HG03175 (cell line): ENCODE data around the gene TXNRD2.
"Not testable (repeated sequence)": the region's sequence is repeated elsewhere in the genome, so short reads cannot be mapped to it uniquely, and the experiment has no call there.

ENCODE experiments used
- ATAC-seq: cut with Tn5 transposase; IDR thresholded peaks from one replicate; pipeline ENCODE4 v1.9.1; 2021; ENCODE audit warnings: mild to moderate bottlenecking, moderate library complexity; ENCODE audit not compliant: unreplicated experiment

TXNRD2 gene

DNA sequence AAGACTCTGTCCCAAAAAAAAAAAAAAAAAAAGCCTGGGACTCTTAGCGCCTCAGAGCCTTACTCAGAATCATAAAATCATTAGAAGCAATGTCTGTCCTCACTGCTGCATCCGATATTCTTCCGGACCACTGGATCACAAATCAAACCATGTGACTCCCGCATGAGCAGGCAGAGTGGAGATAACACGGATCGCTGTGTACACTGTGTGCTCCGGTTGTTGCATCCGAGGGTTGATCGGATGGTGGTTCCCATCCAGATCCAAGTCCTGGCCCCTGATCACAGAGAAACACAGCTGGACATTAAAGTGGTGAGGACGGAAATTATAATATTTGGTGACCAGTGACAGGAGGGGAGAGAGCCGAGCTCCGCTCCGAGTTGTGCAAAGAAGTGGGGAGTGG is 9.7 kb upstream of the TXNRD2 start:
- no peak for ATAC-seq

DNA sequence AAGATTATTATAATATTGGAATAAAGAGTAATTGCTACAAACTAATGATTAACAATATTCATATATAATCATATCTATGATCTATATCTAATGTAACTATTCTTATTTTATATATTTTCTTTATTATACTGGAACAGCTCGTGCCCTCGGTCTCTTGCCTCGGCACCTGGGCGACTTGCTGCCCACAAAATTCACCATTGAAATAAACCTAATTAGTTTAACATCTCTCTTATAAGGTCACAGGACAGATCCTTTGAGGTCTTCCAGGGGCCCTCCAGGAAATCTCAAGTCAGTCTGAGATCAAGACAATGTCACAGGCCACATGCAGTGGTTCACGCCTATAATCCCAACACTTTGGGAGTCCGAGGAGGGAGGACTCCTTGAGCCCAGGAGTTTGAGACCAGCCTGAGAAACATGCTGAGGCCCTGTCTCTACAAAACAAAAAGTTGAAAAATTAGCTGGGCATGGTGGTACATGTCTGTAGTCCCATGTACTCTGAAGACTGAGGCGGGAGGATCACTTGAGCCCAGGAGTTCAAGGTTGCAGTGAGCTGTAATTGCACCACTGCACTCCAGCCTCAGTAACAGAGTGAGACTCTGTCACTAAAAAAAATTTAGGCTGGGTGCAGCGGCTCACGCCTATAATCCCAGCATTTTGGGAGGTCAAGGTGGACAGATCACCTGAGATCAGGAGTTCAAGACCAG is 6.6 kb upstream of the TXNRD2 start:
- no peak for ATAC-seq

DNA sequence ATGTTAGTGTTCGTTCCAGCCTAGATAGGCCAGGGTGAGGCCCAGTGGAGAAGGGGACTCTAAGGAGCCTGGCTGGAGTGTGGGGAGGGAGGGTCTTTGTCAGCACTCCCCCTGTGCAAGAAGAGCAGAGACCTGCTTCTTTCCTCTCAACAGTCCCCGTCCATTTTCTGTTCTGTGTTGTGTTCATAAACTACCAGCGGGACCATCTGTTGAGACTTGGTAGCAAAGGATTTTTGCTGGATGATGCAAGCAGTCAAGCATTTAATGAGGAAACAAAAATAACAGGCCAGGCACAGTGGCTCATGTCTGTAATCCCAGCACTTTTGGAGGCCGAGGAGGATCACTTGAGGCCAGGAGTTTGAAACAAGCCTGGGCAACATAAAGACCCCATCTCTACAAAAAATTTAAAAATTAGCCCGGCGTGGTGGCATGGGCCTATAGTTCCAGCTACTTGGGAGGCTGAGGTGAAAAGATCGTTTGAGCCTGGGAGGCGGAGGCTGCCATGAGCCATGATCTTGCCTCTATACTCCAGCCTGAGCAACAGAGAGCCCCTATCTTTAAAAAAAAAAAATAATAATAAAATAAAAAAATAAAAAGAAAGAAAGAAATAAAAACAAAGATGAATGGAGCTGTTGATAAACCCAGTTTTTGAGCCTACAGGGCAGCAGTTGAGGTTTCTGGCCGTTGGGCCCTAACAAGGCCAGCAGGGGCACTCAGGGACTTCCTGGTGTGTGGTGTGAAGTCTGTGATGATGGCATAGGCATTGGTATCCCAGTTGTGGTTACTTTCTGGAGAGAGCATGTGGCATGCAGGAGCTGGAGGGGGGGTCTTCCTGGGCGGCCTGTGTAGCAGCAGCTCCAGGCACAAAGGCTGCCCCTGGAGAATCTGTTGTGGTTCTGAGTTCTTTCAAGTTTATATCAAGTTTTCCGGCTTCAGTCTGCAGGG is 1.7 kb upstream of the TXNRD2 start:
- no peak for ATAC-seq

DNA sequence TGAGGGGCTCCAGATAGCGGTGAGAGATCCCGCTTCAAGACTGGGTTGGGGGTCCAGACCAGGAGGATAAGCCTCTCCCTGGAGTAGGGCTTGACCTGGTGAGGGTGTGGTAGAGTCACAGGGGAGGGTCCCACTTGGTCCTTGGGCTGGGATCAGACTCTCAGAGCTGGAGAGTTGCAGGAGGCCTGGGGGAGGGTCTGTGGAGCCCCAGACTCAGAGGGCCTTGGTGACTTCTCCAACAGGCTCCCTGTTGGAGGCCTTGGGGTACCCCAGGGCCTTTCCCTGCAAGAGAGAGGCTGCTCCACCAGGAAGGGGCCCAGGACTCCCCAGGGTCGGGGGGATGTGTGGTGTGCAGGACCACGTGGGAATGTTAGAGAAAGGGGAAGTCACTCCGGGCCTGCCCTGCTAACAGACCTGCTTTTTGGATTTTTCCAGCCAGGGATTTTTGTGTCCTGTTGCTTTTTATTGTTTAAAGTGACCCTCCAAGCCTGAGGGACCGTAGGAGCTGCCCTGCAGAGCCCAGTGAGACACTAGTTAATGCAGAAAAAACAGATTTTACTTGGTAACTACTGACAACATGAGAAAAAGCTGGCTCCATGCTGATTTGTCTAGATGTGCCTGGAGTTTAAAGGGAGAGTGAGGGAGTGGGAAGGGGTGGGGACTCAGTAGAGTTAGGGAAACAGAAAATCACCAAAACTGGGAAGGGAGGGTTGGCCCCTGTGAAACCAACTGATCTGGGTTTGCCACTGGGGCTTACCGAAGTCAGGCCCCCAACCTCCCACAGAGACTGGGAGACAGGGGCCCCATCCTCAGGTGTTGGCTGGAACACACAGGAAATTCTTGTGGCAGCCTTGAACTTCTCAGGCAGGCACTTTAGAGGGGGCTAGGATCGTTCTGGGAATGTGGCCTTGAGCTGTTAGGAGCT is 801 bp upstream of the TXNRD2 start:
- ATAC-seq: no peak

DNA sequence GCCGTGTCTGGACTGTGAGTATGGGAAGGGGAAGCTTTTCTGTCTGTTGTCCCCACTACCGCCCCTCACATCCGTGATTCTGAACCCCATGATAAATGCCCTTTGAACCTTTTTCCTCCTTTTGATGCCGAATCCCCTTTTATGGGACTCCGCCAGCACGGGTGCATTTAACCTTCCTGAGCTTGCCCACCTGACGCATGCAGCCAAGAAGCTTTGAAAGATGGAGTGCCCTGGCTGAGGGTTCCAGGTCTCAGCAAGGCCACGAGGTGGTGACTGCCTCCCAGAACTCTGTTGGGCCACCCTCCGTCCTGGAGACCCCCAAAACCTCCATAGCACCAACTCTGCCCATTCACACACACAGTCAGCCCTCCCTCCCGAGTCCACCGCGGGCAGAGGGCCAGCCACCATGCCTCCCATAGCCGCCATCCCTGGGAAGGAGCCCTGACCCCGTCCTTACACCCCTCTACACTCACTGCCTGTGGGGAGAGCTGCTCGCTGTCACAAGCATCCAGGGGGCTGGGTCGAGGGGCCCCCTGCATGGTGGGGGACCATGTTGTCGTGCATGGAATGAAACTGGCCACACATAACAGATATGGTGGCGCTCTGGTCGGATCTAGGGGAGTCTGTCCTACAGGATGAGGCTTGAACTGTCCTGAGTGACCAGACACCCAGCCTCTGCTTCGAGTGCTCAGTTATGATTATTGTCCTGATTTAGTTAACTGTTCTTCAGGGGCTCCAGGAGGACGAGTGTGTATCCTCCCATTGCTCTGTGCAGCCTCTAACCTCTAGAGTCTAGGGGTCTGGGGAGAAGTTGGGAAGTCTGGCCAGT is 868 bp downstream of the TXNRD2 start:
- ATAC-seq: no peak

DNA sequence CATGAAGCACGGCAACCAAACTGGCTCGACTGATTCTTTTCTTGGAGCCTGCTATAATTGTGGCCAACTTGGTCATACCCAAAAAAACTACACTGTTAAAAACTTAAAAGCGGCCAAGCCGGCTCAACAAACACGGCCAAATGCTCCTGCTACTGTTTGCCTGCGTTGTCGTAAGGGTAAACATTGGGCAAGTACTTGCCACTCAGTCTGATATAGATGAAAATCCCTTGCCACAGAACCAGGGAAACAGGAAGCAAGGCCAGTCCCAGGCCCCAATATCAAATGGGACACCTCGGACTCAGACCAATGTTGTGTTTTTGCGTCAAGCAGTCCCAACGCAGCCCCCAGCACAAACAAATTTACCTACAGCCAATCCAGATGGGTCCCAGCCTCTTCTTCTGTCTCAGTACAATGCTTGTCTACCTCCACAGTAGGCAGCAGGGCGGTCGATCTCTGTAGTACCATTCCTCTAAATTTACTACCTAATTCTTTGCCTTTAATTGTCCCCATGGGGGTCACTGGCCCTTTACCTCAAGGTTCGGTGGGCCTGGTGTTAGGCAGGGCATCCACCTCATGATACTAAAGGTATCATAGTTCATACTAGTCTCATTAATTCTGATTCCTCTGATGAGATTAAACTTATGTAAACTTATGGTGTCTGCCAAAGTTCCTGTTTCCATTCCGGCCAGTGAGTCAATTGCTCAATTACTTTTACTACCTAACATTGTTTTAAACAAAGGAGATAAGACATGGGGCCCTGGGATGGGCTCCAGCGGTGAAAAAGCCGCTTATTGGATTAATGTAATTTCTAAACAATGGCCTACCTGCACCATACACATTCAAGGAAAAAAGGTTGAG is 3.8 kb downstream of the TXNRD2 start:
- ATAC-seq: no peak

DNA sequence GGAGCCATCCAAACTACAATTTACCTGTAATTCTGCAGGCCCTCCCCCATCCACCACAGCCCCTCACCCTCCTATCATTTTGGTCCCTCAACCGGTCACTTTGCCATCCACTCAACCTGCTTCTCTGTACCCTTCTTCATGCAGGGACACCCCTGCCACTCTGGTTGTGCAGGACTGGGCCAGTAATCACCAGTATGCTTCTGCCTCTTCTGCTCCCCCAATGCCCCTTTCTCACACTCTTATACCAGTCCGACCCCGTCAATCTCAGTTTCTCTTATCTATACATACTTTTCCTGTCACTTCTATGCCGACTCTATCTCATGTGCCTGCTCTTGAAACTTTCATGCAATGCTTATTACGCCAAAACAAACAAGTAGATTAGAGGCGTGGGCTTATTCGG is 5.1 kb downstream of the TXNRD2 start:
- ATAC-seq: no peak

DNA sequence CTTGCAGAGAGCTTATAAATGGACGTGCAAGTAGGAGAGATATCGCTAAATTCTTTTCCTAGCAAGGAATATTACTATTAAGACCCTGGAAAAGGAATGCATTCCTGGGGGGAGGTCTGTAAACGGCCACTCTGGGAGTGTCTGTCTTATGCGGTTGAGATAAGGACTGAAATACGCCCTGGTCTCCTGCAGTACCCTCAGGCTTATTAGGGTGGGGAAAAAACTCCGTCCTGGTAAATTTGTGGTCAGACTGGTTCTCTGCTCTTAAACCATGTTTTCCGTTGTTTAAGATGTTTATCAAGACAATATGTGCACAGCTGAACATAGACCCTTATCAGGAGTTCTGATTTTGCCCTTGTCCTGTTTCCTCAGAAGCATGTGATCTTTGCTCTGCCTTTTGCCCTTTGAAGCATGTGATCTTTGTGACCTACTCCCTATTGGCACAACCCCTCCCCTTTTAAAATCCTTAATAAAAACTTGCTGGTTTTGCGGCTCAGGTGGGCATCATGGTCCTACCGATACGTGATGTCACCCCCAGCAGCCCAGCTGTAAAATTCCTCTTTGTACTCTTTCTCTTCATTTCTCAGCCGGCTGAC is 6.4 kb downstream of the TXNRD2 start:
- not testable (repeated sequence) for ATAC-seq

DNA sequence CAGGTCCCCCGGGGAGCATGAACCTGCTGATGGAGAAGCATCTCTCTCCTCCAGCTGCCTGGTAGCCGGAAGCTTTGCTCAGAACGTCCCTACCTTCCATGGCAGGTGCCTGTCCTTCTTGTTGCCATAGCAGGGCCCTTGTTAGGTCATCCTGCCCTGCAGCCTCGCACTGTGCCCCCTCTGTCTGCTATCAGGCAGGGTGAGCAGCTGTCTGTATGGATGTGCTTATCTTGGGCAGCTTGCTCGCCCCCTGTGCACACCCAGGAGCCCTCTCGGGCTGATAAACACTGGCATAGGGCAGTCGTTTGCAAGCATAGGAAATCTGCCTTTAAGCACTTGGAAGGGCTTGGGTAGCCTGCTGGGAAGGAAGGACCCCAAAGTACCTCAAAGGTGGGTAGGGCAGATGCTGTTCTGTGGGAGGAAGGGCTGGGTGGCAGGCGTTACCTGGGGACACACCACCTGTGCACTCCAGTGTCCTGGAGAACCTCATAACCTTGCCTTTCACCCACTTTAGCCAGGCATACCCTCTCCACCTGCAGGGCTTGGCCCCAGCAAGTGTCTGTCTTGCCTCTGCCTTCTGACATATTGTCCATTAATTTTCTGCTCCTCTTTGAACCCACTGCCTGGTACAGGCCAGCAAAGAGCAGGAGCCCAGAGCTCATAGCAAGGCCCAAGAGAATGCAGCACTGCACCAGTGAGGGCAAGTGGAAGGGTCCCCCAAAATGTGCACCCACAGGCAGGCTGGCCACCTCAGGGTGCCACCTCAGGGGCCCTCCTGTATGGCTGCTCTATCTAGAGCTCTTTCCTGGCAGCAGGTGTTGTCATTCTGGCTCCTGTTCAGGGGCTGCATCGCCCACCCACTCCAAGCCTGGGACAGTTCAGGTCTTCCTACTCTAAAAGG is 8.0 kb downstream of the TXNRD2 start:
- no peak for ATAC-seq

DNA sequence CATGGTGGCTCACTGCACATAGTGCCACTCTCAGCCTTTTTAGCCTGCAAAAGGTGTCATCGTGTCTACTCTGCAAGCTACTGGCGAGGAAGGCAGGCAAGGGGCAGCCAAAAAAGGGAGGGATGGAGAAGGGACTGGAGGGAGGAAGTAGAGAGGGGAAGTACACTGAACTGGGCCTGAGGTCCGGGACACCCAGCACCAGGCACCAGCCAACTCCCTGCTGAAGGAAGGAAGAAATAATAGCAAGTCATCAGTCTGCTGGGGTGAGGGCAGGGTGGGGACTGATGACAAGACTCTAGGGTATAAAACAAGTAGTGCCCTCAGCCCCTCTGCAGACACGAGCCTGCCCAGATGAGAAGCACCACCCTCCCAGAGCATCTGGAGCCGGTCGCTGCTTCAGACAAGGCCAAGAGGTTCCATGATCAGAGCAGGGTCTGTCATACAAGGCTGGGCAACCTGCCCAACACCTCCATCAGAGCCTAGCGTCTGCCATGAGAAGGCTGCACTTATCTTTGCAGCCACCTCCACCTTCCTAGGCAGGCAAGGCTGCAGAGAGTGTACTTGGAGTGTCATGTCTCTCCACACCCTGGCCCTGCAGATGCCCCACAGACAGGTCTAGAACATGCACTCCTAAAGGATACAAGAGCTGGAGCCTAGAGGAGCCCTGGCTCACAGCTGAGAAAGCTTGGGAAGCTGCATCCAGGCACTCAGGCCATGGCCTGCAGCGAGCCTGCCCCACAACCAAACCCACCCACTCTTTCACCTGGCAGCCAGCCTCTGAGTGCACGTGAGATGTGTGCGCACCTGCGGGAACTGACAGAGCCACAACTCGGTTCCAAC is 9.0 kb downstream of the TXNRD2 start:
- ATAC-seq: no peak

DNA sequence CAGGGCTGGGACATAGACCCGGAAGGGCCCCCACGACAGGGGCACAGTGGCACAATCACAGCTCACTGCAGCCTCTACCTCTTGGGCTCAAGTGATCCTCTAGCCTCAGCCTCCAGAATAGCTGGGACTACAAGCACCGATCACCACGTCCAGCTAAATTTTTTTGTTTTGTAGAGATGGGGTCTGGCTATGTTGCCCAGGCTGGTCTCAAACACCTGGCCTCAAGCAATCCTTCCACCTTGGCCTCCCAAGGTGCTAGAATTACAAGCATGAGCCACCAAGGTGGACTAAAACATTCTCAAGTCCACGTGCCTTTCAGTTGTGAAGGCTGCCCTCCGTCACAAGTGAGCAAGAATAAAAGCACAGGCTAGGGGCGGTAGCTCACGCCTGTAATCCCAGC is 10.1 kb downstream of the TXNRD2 start:
- no peak for ATAC-seq

DNA sequence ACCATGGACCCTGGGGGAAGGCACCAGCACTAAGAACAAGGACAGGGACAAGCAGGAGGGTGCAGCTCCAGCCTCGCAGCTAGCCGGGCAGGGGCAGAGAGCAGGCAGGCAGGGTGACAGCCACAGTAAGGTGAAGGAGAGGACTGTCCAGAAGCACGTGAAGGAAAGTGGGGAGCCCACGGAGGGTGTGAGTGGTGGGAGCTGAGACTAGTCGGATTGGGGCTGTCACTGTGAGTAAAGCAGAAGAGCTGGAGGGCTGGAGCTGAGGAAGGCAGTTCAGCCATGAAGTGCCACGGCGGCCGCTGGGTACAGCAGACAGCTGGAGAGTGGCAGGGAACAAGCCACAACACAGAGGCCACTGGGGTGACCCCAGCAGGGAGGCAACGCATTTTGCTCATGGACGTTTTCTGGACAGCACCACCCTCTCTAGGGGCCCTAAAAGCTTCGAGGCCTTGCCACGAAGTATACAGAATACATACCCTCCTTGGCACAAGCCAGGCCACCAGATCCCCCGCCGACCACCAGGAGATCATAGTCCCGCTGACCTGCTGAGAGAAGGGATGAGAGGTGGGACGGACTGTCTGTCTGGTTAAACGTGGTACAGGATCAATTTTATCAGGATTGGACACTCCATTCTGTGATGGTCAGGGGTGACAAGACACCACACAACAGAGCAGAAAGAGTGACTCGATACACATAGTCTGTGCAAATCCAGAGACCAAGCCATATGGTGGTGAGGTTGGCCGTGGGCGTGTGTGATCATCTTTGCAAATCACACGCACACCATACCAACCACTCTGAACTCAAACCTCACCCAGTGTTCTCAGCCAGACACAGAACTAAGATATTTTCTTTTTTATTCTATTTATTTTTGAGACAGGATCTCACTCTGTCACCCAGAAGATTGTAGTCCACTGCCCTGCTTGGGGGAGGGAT is 10.8 kb downstream of the TXNRD2 start:
- no peak for ATAC-seq

DNA sequence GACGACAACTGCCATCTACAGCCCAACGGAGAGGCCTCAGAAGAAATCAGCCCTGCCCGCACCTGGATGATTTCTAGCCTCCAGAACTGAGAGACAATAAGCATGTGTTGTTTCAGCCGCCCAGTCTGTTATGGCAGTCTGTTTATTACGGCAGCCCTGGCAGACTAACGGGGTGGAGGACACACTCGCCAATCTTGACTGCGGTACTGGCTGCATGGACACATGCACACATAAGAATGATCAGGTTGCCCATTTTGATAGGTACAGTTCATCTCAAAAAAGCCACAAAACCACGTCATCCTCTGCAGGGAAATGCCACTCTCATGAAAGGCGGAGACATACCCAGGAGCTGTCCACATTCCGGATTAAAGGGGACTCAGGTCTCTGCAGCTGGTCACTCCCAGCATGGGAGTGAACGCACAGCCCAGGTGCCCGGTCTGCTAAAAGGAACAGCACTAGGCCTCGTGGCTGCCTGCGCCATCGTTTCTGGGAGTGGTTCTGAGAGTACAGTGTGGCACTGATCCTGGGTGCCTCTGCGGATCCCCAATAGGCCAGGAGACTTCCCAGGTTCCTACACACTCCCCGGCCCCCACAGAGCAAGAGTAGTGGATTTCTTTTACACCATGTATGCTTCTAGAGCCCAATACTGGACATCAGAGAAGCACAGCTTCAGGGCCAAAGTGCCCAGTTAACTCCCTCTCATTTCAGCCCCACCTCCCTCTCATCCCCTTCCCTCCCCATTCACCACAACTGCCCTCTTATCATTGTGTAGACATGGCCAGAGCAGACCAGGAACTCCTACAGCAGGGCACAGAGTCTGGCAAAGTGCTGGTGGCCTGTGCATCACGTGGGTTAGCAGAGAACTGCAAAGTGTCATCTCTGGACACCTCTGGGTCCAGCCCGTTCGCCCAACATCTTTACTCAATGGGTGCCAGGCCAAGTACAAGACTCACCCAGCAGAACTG is 11.8 kb downstream of the TXNRD2 start:
- no peak for ATAC-seq

DNA sequence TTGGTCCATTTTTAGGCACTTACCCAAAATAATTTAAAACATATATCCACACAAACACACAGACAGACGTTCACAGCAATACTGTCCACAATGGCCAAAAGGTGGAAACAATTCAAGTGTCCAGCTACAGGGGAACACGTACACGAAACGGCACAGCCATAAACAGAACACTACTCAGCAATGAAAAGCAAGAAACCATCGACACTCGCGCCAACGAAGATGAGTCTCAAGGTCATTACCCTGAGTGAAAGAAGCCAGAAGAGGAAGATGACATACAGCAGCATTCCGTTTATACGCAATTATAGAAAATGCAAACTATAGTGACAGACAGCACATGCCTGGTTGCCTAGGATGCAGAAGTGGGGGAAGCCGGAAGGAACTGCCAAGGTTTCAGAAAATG is 13.4 kb downstream of the TXNRD2 start:
- no peak for ATAC-seq

DNA sequence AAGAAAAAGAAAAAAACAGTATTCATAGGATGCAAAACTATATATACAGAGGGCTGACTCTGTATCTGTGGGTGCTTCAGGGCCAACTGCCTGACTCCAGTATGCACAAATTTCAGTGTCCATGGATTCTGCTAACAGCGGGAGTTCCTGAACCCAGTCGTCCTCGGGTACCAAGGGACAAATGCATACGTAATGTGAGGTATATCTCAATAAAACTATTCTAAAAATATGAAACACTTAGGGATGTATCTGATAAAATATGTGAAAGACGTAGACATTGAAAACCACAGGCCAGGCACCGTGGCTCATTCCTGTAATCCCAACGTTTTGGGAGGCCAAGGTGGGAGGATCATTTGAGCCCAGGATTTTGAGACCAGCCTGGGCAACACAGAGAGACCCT is 13.9 kb downstream of the TXNRD2 start:
- ATAC-seq: no peak
